SK-N-SH treated with all-trans-retinoic acid at 6 μM for 48 hours (cell line): ENCODE results near the gene ZNF341.

Experiments
- ATAC-seq: fragments of 200-7000 bp; cut with Tn5 transposase; 3 replicates; pipeline ENCODE4 v1.9.1; 2020; ENCODE audit warnings: mild to moderate bottlenecking, moderate library complexity
- ARNTL ChIP-seq: fragments of 450-650 bp; formaldehyde crosslinking; IDR thresholded peaks from 2 replicates; pipeline ENCODE4 v1.5.0; 2020; ENCODE audit warnings: low read depth, mild to moderate bottlenecking, moderate library complexity, borderline replicate concordance
- BACH2 ChIP-seq: fragments of 250-450 bp; sonication (Bioruptor Pico); IDR thresholded peaks from 2 replicates; pipeline ENCODE4 v1.9.0; 2021; ENCODE audit warnings: mild to moderate bottlenecking, borderline replicate concordance
- CREB5 ChIP-seq: fragments of 250-450 bp; sonication (Bioruptor Pico); IDR thresholded peaks from 2 replicates; pipeline ENCODE4 v1.5.1; 2020; ENCODE audit warnings: low read depth, mild to moderate bottlenecking, moderate library complexity
- CSDC2 ChIP-seq: fragments of 250-450 bp; sonication (Bioruptor Pico); IDR thresholded peaks from 2 replicates; pipeline ENCODE4 v1.5.0; 2020; ENCODE audit warnings: mild to moderate bottlenecking, moderate library complexity
- CSRNP3 ChIP-seq: fragments of 250-450 bp; sonication (Bioruptor Pico); IDR thresholded peaks from 2 replicates; pipeline ENCODE4 v1.5.1; 2021; ENCODE audit warnings: mild to moderate bottlenecking, moderate library complexity
- ESRRG ChIP-seq: fragments of 250-450 bp; sonication (Bioruptor Pico); IDR thresholded peaks from 2 replicates; pipeline ENCODE4 v1.6.1; 2021; ENCODE audit warnings: mild to moderate bottlenecking
- GLIS3 ChIP-seq: fragments of 250-450 bp; sonication (Bioruptor Pico); IDR thresholded peaks from 2 replicates; pipeline ENCODE4 v1.5.0; 2020; ENCODE audit warnings: mild to moderate bottlenecking, moderate library complexity
- ISL1 ChIP-seq: fragments of 250-450 bp; sonication (Bioruptor Pico); IDR thresholded peaks from 2 replicates; pipeline ENCODE4 v2.1.2; 2022; ENCODE audit warnings: mild to moderate bottlenecking, moderate library complexity
- OSR1 ChIP-seq: fragments of 250-450 bp; sonication (Bioruptor Pico); IDR thresholded peaks from 2 replicates; pipeline ENCODE4 v1.8.0; 2022; ENCODE audit warnings: moderate library complexity, mild to moderate bottlenecking, inconsistent platforms
- PATZ1 ChIP-seq: fragments of 250-450 bp; sonication (Bioruptor Pico); IDR thresholded peaks from 2 replicates; pipeline ENCODE4 v1.8.0; 2020; ENCODE audit warnings: mild to moderate bottlenecking, moderate library complexity, borderline replicate concordance
- PPARA ChIP-seq: fragments of 250-450 bp; sonication (Bioruptor Pico); IDR thresholded peaks from 2 replicates; pipeline ENCODE4 v1.5.0; 2020; ENCODE audit warnings: mild to moderate bottlenecking, borderline replicate concordance
- RARB ChIP-seq: fragments of 250-450 bp; sonication (Bioruptor Pico); IDR thresholded peaks from 2 replicates; pipeline ENCODE4 v1.8.0; 2021; ENCODE audit warnings: mild to moderate bottlenecking, moderate library complexity
- SNAI2 ChIP-seq: fragments of 250-450 bp; sonication (Bioruptor Pico); IDR thresholded peaks from 2 replicates; pipeline ENCODE4 v1.5.0; 2020; ENCODE audit warnings: mild to moderate bottlenecking, moderate library complexity
- TCF4 ChIP-seq: fragments of 250-450 bp; sonication (Bioruptor Pico); IDR thresholded peaks from 2 replicates; pipeline ENCODE4 v1.8.0; 2021; ENCODE audit warnings: mild to moderate bottlenecking, moderate library complexity, borderline replicate concordance
- TOX ChIP-seq: fragments of 250-450 bp; sonication (Bioruptor Pico); IDR thresholded peaks from 2 replicates; pipeline ENCODE4 v1.8.0; 2021; ENCODE audit warnings: mild to moderate bottlenecking, moderate library complexity, borderline replicate concordance
- TSHZ2 ChIP-seq: fragments of 250-450 bp; sonication (Bioruptor Pico); IDR thresholded peaks from 2 replicates; pipeline ENCODE4 v1.5.0; 2020; ENCODE audit warnings: mild to moderate bottlenecking, moderate library complexity
- ZC3H10 ChIP-seq: fragments of 250-450 bp; sonication (Bioruptor Pico); IDR thresholded peaks from 2 replicates; pipeline ENCODE4 v1.5.1; 2021; ENCODE audit warnings: mild to moderate bottlenecking, moderate library complexity
- ZFP30 ChIP-seq: fragments of 450-650 bp; formaldehyde crosslinking; IDR thresholded peaks from 2 replicates; pipeline ENCODE4 v1.5.0; 2022; ENCODE audit warnings: mild to moderate bottlenecking, moderate library complexity
- ZNF565 ChIP-seq: fragments of 450-650 bp; formaldehyde crosslinking; conservative IDR thresholded peaks from 2 replicates; pipeline ENCODE4 v1.5.0; 2020; ENCODE audit warnings: low read depth, mild to moderate bottlenecking, moderate library complexity
- ZNF70 ChIP-seq: fragments of 450-650 bp; formaldehyde crosslinking; IDR thresholded peaks from 2 replicates; pipeline ENCODE4 v1.5.0; 2020; ENCODE audit warnings: mild to moderate bottlenecking, moderate library complexity
- ZNF8 ChIP-seq: fragments of 450-650 bp; formaldehyde crosslinking; IDR thresholded peaks from 2 replicates; pipeline ENCODE4 v1.5.0; 2020; ENCODE audit warnings: mild to moderate bottlenecking, moderate library complexity

The ZNF341 gene

GRCh38 chr20:33739493-33739892 lies 7.7 kb downstream of the ZNF341 start:
- no peak for ATAC-seq
- TF ChIP-seq TOX (CRISPR knock-in tag) (no peak), TCF4 (no peak), TSHZ2 (CRISPR knock-in tag) (no peak), ESRRG (CRISPR knock-in tag) (no peak)

- ATAC-seq: no peak
- TF ChIP-seq ESRRG (CRISPR knock-in tag) (no peak), BACH2 (CRISPR knock-in tag) (no peak), ZNF8 (CRISPR knock-in tag) (no peak), CSRNP3 (CRISPR knock-in tag) (no peak), ZNF70 (CRISPR knock-in tag) (no peak), OSR1 (no peak), ZC3H10 (CRISPR knock-in tag) (no peak), SNAI2 (no peak), ARNTL (CRISPR knock-in tag) (no peak), RARB (no peak), CREB5 (no peak), TSHZ2 (CRISPR knock-in tag) (no peak), TOX (CRISPR knock-in tag) (no peak), GLIS3 (no peak), ZFP30 (CRISPR knock-in tag) (no peak), ISL1 (CRISPR knock-in tag) (no peak), ZNF565 (CRISPR knock-in tag) (no peak)
Measured at GRCh38 chr20:33740189-33740588, 8.4 kb downstream of the ZNF341 start.

- ATAC-seq: no peak
- TF ChIP-seq ZNF565 (CRISPR knock-in tag) (no peak), ISL1 (CRISPR knock-in tag) (no peak), SNAI2 (no peak), GLIS3 (no peak), CREB5 (no peak), PPARA (CRISPR knock-in tag) (no peak), CSRNP3 (CRISPR knock-in tag) (no peak), TSHZ2 (CRISPR knock-in tag) (no peak), ZNF8 (CRISPR knock-in tag) (no peak), ESRRG (CRISPR knock-in tag) (no peak), CSDC2 (no peak), PATZ1 (CRISPR knock-in tag) (no peak), RARB (no peak), TCF4 (no peak)
Measured at GRCh38 chr20:33744181-33744580, 12.4 kb downstream of the ZNF341 start.
